Endodermal cell (in vitro differentiated cells): Measurements from ENCODE around the gene SUPT4H1. TPM values are rescaled to one million over a fixed set of nuclear protein-coding genes. Genes with fewer than 3 reads are reported as not detected.

Experiments used
- DNase-seq: peaks from one replicate; pipeline ENCODE4 v3.0.0-alpha.2; 2017
- H3K27ac ChIP-seq: 2 replicates; pipeline ENCODE4 v1.5.1; 2013; ENCODE audit warnings: mild to moderate bottlenecking, low read depth, low read length, moderate library complexity
- H3K27me3 ChIP-seq: 2 replicates; pipeline ENCODE4 v1.6.1; 2013; ENCODE audit warnings: mild to moderate bottlenecking, low read length, moderate library complexity; ENCODE audit not compliant: insufficient read depth, control insufficient read depth, poor library complexity, severe bottlenecking
- H3K36me3 ChIP-seq: 2 replicates; pipeline ENCODE4 v1.7.0; 2013; ENCODE audit warnings: mild to moderate bottlenecking, low read length, moderate library complexity; ENCODE audit not compliant: control insufficient read depth, insufficient read depth
- H3K4me1 ChIP-seq: one replicate; pipeline ENCODE4 v1.7.0; 2013; ENCODE audit warnings: low read length; ENCODE audit not compliant: control insufficient read depth, insufficient read depth
- H3K4me3 ChIP-seq: 2 replicates; pipeline ENCODE4 v1.5.1; 2013; ENCODE audit warnings: mild to moderate bottlenecking, low read length, moderate library complexity
- H3K9ac ChIP-seq: 2 replicates; pipeline ENCODE4 v1.6.1; 2013; ENCODE audit warnings: mild to moderate bottlenecking, low read length, moderate library complexity; ENCODE audit not compliant: poor library complexity, severe bottlenecking; ENCODE audit errors: extremely low read depth
- H3K9me3 ChIP-seq: 2 replicates; pipeline ENCODE4 v1.6.1; 2013; ENCODE audit warnings: mild to moderate bottlenecking, low read length, moderate library complexity; ENCODE audit not compliant: control insufficient read depth
- H3K27ac Mint-ChIP-seq: 2 replicates; pipeline ENCODE4 v1.8.0; 2020; ENCODE audit warnings: mixed read lengths
- H3K27me3 Mint-ChIP-seq: 2 replicates; pipeline ENCODE4 v1.8.0; 2021; ENCODE audit warnings: mild to moderate bottlenecking, mixed read lengths; ENCODE audit not compliant: insufficient read depth
- H3K36me3 Mint-ChIP-seq: 2 replicates; pipeline ENCODE4 v1.8.0; 2020; ENCODE audit warnings: low read depth, mixed read lengths
- H3K4me1 Mint-ChIP-seq: 2 replicates; pipeline ENCODE4 v1.8.0; 2020; ENCODE audit warnings: mixed read lengths
- H3K4me3 Mint-ChIP-seq: 2 replicates; pipeline ENCODE4 v1.8.0; 2020; ENCODE audit warnings: mild to moderate bottlenecking, moderate library complexity, mixed read lengths
- H3K9me3 Mint-ChIP-seq: 2 replicates; pipeline ENCODE4 v1.8.0; 2020; ENCODE audit warnings: mild to moderate bottlenecking, mixed read lengths
- WGBS, 2 experiments: methylation state at CpG; one replicate each; pipeline versions ENCODE4 v1.1.5 to v1.1.7; 2013; ENCODE audit warnings: missing lambda C conversion rate in 2 of 2, mixed read lengths in 1 of 2; ENCODE audit not compliant: insufficient coverage in 1 of 2, insufficient read length in 1 of 2; 5-methylcytosine and 5-hydroxymethylcytosine counted together
- total RNA-seq, 2 donors: library from RNA; stranded (reverse); fragmentation: NEBNext Ultra II Directional in 1 of 2; extraction: Animal tissue kit (Norgen Biotek cat#: 25700) in 1 of 2; gene quantifications; 2 replicates in 1 of 2; 3 replicates in 1 of 2; pipeline ENCODE4 v1.2.1, GENCODE V29; 2021
- TF ChIP-seq, protein P1 (sequence below): fragments of 200-600 bp; sonication (generic); conservative IDR thresholded peaks from 2 replicates; pipeline ENCODE4 v1.5.0; 2021; ENCODE audit warnings: antibody characterized with exemption, mild to moderate bottlenecking

SUPT4H1 gene
- total RNA-seq, 2 donors from 2014 or later, result 97.2 to 98.8 TPM

DNA sequence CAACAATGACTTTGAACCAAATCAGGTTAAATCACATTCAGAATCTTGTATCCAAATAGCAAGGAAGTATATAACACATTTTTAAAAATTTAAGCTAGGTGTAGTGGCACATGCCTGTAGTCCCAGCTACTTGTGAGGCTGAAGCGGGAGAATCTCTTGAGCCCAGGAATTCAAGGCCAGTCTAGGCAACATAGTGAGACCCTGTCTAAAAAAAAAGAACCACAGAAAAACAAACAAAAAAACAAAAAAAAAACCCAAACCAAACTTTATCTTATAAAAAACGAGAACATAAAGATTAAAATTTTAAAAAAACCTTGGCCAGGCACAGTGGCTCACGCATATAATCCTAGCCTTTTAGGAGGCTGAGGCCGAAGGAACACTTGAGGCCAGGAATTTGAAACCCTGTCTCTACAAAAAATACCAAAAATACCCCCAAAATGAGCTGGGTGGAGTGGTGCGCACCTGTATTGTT lies 11.6 kb downstream of the SUPT4H1 start:
- Histone ChIP-seq H3K36me3 (peaks cover 13% of the 10 kb centered on the region), H3K27me3 (no peaks in the 10 kb centered on the region), H3K4me3 (no peak overlapping the region), H3K4me1 (peaks cover 6% of the 10 kb centered on the region), H3K9ac (no peak overlapping the region), H3K9me3 (no peaks in the 10 kb centered on the region), H3K27ac (no peak overlapping the region)
- no peak for DNase-seq
- Mint-ChIP-seq H3K4me1 (peaks cover 26% of the 10 kb centered on the region), H3K36me3 (peaks cover 10% of the 10 kb centered on the region), H3K27ac (no peak overlapping the region), H3K9me3 (no peaks in the 10 kb centered on the region), H3K27me3 (no peaks in the 10 kb centered on the region), H3K4me3 (no peak overlapping the region)
- TF ChIP-seq, protein P1, sequence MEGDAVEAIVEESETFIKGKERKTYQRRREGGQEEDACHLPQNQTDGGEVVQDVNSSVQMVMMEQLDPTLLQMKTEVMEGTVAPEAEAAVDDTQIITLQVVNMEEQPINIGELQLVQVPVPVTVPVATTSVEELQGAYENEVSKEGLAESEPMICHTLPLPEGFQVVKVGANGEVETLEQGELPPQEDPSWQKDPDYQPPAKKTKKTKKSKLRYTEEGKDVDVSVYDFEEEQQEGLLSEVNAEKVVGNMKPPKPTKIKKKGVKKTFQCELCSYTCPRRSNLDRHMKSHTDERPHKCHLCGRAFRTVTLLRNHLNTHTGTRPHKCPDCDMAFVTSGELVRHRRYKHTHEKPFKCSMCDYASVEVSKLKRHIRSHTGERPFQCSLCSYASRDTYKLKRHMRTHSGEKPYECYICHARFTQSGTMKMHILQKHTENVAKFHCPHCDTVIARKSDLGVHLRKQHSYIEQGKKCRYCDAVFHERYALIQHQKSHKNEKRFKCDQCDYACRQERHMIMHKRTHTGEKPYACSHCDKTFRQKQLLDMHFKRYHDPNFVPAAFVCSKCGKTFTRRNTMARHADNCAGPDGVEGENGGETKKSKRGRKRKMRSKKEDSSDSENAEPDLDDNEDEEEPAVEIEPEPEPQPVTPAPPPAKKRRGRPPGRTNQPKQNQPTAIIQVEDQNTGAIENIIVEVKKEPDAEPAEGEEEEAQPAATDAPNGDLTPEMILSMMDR, result no peak
- WGBS, 2 experiments, result 83 to 86% methylated on average over 2 to 5 of the region's 5 CpGs

DNA sequence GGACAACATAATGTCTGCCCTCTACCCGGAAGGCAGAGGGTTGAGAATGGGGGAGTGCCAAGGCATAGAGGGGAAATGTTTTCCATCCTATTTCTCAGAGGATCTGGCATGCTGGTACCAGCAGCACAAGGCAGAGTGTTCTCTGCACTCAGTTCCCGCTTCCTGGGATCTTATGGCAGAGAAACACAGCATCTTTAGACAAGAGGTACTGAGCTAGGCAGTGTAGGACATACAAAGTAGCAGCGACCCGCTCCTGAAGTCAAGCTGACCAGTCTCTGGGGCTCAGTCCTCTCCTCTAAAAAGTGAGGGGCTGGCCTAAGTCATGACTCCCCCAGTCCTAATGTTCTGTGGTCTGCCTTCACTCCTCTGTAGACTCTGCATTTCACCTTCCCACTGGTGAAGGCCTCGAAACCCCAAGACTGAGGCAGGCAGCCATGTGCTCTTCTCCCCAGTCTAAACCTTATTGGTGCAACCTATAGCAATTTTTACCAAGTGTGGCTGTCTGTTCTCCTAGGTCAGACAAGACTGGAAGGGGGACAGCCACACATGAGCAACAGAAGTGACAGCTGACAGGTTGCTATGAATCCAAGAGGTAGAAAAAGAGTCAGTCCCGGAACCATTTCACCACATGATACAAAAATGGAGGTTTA lies 12.1 kb downstream of the SUPT4H1 start:
- Histone ChIP-seq H3K36me3 (peaks cover 7% of the 10 kb centered on the region), H3K4me3 (no peak overlapping the region), H3K9ac (no peak overlapping the region), H3K27ac (peak overlapping the region; percentile 60), H3K27me3 (no peaks in the 10 kb centered on the region), H3K9me3 (no peaks in the 10 kb centered on the region), H3K4me1 (peaks cover 6% of the 10 kb centered on the region)
- peaks cover 5% of the 10 kb centered on the region for H3K36me3 Mint-ChIP-seq
- no peak overlapping the region for H3K4me3 Mint-ChIP-seq
- H3K27me3 Mint-ChIP-seq, result no peaks in the 10 kb centered on the region
- TF ChIP-seq, protein P1, result no peak
- H3K4me1 Mint-ChIP-seq, result peaks cover 26% of the 10 kb centered on the region
- no peak for DNase-seq
- WGBS, 2 experiments, result 91 to 96% methylated on average over 6 of the region's 6 CpGs
- H3K9me3 Mint-ChIP-seq, result no peaks in the 10 kb centered on the region
- H3K27ac Mint-ChIP-seq, result no peak overlapping the region

DNA sequence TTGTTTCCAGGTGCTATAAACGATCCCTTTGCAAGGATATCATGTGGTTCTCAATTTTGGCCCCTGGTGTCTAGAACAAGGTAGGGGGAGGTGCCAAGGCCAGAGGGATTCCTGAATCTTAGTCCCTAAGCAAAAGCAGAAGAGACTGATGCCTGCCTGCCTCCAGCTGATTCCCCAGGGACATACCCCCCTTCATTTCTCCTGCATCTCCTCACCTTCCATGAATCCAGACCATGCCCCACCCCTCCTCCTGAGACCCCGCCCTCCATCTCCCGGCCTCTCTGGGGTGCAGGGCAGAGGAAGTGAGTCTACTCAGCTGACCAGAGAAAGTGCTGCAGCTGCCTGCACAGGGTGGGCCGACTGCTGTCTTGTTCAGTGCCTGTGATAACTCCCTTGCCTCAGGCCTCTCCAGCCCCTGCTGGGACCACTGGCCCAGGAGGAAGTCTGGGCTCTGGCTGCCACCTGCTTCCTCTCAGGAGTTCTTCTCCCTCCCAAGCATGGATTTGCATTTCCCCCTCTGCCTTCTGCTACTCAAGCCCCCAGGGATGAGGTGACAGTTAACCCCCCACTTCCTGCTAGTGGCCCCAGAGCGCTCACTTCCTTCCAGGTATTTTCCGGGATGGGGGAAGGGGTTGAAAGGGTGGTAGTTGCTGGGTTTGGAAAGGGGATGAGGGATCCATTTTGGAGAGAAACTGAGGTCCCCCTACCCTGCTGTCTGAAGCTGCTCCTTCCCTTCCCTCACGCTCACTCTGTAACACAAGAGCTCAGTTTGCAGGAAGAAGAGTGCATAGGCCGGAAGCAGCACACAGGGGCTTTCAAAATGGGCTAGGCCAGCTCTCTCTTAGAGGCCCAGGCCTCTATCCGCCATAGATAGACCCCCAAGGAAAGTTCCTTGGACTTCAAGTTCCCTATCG lies 12.9 kb downstream of the SUPT4H1 start:
- Histone ChIP-seq H3K9me3 (no peaks in the 10 kb centered on the region), H3K27me3 (no peaks in the 10 kb centered on the region), H3K36me3 (peaks cover 5% of the 10 kb centered on the region), H3K4me1 (peaks cover 6% of the 10 kb centered on the region), H3K9ac (no peak overlapping the region), H3K4me3 (no peak overlapping the region), H3K27ac (peak overlapping the region; percentile 60)
- 61 to 77% methylated on average over 6 to 10 of the region's 10 CpGs for WGBS, 2 experiments
- peak; percentile 94 for DNase-seq
- no peaks in the 10 kb centered on the region for H3K27me3 Mint-ChIP-seq
- TF ChIP-seq, protein P1, result no peak
- no peak overlapping the region for H3K4me3 Mint-ChIP-seq
- peaks cover 5% of the 10 kb centered on the region for H3K36me3 Mint-ChIP-seq
- H3K4me1 Mint-ChIP-seq, result peaks cover 26% of the 10 kb centered on the region
- H3K27ac Mint-ChIP-seq, result no peak overlapping the region
- no peaks in the 10 kb centered on the region for H3K9me3 Mint-ChIP-seq
